ENCODE measurements around the gene SLC19A1. TPM values are rescaled to one million over a fixed set of nuclear protein-coding genes. Genes with fewer than 3 reads are reported as not detected.
A peak's percentile ranks its signal among the peaks of the same experiment; 100 is the strongest.

Gene SLC19A1
- total RNA-seq, 4 donors from 2014 or later: 1.5 to 8.6 (median 5.3) TPM

DNA sequence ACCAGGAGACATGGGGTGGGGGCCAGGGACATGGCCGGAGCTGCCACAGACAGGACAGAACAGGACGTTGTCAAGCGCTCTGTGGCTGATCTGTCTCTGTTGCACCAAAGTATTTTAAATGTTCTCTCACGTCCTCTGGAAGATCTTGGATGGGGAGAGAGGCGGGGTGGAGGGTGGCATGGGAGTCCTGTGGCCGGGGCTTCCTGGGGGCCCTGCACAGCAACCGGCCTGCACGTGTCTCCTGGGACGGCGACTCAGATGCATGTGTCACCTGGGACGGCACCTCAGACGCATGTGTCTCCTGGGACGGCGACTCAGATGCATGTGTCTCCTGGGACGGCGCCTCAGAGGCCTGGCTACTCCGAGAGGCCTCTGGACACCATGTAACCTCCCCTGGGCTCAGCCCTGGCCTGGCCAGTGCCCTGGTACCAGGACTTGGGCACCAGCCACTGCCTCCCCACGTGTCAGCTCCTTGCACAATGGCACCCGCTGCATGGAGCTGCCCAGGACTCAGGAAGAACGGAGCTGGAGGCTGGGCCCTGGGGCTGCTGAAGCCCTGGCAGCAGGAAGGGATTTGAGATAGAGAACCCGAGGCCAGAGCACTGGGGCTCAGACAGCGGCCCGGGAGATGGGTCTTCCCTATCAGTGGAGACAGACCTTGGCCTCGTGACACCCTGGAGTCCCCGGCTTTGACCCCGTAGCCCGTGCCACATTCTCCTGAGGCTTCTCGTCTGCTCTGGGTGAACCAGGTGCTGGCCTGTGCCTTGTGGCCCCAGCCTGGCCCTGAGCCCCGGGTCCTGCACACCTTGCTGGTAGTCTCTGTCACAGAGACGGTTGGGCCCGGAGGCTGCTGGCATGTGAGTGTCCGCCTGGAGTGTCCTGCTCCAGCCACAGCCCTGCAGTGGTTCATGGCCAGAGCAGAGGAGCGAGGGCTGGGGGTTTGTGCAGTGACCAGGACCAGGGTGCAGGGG is 14.7 kb upstream of the SLC19A1 start:
- Histone ChIP-seq H3K27ac (no peak overlapping the region), H3K4me3 (no peak overlapping the region), H3K36me3 (no peaks in the 10 kb centered on the region), H3K27me3 (peaks cover 13% of the 10 kb centered on the region), H3K9me3 (no peaks in the 10 kb centered on the region), H3K4me1 (peaks cover 0 to 12% (median 0%) of the 10 kb centered on the region in 3 donors)
- ATAC-seq: no peak
- TF ChIP-seq, protein P1, sequence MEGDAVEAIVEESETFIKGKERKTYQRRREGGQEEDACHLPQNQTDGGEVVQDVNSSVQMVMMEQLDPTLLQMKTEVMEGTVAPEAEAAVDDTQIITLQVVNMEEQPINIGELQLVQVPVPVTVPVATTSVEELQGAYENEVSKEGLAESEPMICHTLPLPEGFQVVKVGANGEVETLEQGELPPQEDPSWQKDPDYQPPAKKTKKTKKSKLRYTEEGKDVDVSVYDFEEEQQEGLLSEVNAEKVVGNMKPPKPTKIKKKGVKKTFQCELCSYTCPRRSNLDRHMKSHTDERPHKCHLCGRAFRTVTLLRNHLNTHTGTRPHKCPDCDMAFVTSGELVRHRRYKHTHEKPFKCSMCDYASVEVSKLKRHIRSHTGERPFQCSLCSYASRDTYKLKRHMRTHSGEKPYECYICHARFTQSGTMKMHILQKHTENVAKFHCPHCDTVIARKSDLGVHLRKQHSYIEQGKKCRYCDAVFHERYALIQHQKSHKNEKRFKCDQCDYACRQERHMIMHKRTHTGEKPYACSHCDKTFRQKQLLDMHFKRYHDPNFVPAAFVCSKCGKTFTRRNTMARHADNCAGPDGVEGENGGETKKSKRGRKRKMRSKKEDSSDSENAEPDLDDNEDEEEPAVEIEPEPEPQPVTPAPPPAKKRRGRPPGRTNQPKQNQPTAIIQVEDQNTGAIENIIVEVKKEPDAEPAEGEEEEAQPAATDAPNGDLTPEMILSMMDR (IDR thresholded peaks at IDR 0.05): no peak
- no peak for TF ChIP-seq EP300 (IDR thresholded peaks at IDR 0.05)
- 72% methylated on average over 5 of the region's 33 CpGs; no CpG with 5 or more reads in 1 of the 2 donors for WGBS, 2 donors (ENCODE audit: low coverage in 1 of 2)

DNA sequence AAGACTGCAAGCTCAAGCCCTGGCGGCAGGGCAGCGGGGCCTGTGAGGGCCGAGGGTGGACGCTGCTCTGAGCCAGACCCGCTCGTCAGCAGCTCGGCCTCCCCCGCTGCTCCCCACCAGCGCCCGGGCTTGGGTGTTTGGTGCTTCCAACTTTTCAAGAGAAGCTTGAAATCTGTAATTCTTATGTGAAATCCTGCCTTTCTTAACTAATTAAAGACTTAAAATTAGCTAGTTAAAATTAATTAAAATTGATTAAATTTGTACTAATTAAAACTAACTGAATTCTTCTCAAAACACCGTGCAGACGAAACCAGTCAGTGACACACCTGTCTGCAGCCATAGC is 14.0 kb upstream of the SLC19A1 start:
- WGBS, 2 donors (ENCODE audit: low coverage in 1 of 2): 27 to 59% methylated on average over 8 to 11 of the region's 12 CpGs
- peaks cover 9% of the 10 kb centered on the region for H3K27me3 ChIP-seq
- H3K4me3 ChIP-seq: peak overlapping the region; percentile 42 to 55
- TF ChIP-seq EP300 (IDR thresholded peaks at IDR 0.05): no peak
- no peak for TF ChIP-seq POLR2AphosphoS5 (IDR thresholded peaks at IDR 0.05)
- TF ChIP-seq, protein P1 (IDR thresholded peaks at IDR 0.05): no peak
- TF ChIP-seq POLR2A (IDR thresholded peaks at IDR 0.05): no peak
- ATAC-seq: no peak
- H3K9me3 ChIP-seq: no peaks in the 10 kb centered on the region
- H3K4me1 ChIP-seq: peaks cover 0 to 12% (median 0%) of the 10 kb centered on the region in 3 donors
- peak overlapping the region in 3 of 4 donors; percentile 77 to 91 (median 87) for H3K27ac ChIP-seq
- no peaks in the 10 kb centered on the region for H3K36me3 ChIP-seq

DNA sequence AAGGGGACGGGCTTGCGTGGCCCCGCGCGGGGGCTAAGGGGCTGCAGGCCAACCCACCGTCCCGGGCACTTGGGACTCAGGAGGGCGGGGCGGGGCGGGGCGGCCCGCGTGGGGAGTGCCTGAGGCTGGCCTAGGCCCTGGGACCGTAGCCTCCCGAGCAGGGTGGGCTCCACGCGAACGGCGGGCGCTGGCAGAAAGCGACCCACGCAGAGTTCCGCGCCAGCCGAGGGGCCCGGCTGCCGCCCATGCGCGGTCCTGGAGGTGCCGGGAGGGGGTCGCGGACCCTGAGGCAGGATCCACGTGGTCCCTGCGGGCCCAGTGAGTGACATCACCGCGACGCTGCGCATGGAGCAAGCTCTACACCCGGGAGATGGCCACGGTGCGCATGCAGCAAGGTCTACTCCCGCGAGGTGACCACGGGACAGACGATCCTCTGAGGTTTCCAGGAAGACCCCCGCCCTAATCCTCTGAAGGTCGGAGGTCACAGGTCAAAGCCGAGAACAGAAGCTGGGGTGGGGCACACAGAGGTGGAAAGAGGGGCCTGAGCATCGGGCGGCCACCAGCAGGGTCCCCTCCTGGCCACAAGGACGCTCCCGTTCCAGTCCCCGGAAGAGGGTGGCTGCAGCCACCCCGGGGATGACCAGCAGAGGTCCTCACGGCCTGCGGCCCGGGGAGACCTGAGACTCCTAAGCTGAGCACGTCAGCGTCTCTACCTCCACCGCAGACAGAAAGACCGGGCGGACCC is 13.5 kb upstream of the SLC19A1 start:
- Histone ChIP-seq H3K27ac (peak overlapping the region; percentile 34 to 91 (median 82)), H3K9me3 (no peaks in the 10 kb centered on the region), H3K4me1 (peaks cover 0 to 12% (median 0%) of the 10 kb centered on the region in 3 donors), H3K4me3 (peak overlapping the region; percentile 42 to 55), H3K36me3 (no peaks in the 10 kb centered on the region), H3K27me3 (peaks cover 5% of the 10 kb centered on the region)
- peak; percentile 89 for ATAC-seq
- WGBS, 2 donors (ENCODE audit: low coverage in 1 of 2): 2% methylated on average over 11 of the region's 62 CpGs; no CpG with 5 or more reads in 1 of the 2 donors
- TF ChIP-seq POLR2A (IDR thresholded peaks at IDR 0.05) (peak in 1 of 2 donors; percentile 10), EP300 (IDR thresholded peaks at IDR 0.05) (no peak), POLR2AphosphoS5 (IDR thresholded peaks at IDR 0.05) (no peak)
- TF ChIP-seq, protein P1 (IDR thresholded peaks at IDR 0.05): peak in 3 of 4 experiments; percentile 74 to 93 (median 83)

DNA sequence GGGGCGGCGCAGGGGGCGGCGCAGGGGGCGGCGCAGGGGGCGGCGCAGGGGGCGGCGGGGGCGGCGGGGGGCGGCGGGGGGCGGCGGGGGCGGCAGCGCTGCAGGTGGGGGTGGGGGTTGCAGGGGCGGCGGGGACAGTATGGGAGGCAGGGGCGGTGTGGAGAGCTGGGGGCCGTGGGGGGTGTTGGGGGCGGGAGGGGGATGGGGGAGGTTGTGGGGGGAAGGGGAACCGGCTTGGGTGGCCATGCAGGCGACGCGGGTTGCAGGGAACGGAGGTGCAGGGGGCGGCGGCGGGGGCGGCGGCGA is 13.0 kb upstream of the SLC19A1 start:
- Histone ChIP-seq H3K27me3 (peaks cover 9% of the 10 kb centered on the region), H3K36me3 (no peaks in the 10 kb centered on the region), H3K9me3 (no peaks in the 10 kb centered on the region), H3K4me3 (peak overlapping the region; percentile 42 to 55), H3K27ac (peak overlapping the region; percentile 34 to 91 (median 82)), H3K4me1 (peaks cover 0 to 12% (median 0%) of the 10 kb centered on the region in 3 donors)
- TF ChIP-seq POLR2A (IDR thresholded peaks at IDR 0.05): no peak
- TF ChIP-seq, protein P1 (IDR thresholded peaks at IDR 0.05): no peak
- TF ChIP-seq EP300 (IDR thresholded peaks at IDR 0.05): no peak
- no peak for TF ChIP-seq POLR2AphosphoS5 (IDR thresholded peaks at IDR 0.05)
- ATAC-seq: no peak
- no CpG with 5 or more reads among the region's 34 CpGs for WGBS, 2 donors (ENCODE audit: low coverage in 1 of 2)
